ENCODE results near the gene POR.
"Not testable (repeated sequence)": the region's sequence is repeated elsewhere in the genome, so short reads cannot be mapped to it uniquely, and the experiment has no call there.

POR gene

GRCh38 chr7:75887669-75888369 is 27.1 kb upstream of the POR start:
- no peak for DNase-seq

DNA sequence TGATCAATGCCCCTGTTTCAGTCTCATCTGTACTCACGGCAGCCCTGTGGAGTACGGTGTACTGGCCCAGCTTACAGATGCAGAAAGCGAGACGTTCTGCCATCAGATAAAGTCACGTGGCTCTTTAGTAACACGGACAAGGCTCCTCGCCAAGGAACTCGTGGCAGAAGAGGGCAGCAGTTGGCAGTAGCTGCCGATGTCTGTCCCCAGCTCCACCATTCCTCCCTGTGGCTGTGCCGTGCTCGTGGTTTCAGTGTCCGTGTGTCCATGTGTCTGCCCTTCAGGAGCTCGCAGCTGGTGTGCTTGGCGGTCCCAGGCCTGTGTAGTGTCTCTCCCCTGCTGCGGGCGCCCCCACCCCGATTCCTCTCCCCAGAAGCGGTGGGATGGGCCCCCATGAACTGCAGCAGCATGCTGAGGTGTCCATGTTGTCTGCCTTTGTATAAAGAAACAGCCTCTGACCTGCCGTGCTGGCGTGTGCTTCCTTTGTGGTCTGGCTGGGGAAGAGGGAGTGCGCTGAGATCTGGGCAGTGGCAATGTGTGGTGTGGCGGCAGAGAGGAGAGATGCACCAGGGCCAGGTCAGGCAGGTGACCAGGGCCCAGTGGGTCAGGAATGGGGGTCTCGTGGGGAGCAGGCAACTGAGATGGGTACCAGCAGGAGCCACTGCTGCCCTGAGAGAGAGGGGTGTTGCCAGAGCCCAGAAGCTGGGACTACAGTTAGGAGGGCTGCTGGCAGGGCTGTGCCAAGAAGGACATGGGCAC is 26.3 kb upstream of the POR start:
- no peak for DNase-seq

- DNase-seq, result no peak
Observed at GRCh38 chr7:75889223-75889825, 25.6 kb upstream of the POR start.

GRCh38 chr7:75889826-75890225 is 25.1 kb upstream of the POR start:
- no peak for DNase-seq

DNA sequence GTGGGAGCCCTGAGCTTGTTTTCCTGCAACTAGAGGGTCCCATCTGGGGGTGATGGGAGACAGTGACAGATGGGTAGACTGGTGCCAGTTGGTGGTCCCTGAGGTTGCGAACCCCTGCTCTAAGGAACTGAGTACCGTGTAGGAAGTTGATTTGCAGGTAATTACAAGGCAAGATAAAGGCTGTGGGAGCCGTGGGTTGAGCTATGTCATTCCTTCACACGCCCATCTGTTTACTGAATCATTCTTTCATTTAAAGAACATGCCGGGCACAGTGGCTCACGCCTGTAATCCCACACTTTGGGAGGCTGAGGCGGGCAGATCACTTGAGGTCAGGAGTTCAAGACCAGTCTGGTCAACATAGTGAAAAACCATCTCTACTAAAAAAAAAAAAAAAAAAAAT is 23.7 kb upstream of the POR start:
- DNase-seq, result not testable (repeated sequence)

DNA sequence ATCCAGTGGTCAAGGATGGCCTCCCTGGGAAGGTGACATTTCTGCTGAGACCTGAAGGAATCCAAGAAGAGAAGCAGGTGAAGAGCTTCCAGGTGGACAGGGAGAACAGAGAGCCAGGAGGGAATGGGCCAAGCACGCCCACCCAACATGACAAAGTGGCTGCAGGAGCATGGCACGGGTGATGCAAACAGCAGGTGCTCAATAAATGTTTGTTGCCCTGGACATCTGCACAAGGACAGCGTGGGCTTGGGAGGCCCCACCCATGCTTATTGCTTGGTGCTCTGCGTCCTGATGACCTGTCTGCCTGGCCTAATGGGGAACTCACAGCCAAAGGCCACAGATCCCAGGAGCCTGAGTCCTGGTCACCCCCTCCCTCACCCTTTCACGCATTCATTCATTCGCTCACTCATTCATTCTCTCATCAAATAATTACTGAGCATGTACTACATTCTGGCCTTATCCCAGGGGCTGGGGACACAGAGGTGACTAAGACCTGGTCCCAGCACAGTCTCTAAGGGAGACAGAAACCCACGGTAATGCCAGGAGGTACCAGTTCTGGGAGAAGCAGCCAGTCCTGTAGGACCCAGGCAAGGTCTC is 23.0 kb upstream of the POR start:
- DNase-seq, result no peak

- no peak for DNase-seq
Observed at GRCh38 chr7:75892634-75893272, 22.2 kb upstream of the POR start.

GRCh38 chr7:75896803-75897327 is 18.1 kb upstream of the POR start:
- no peak for DNase-seq

GRCh38 chr7:75900617-75901315 is 14.2 kb upstream of the POR start:
- DNase-seq, result no peak

DNA sequence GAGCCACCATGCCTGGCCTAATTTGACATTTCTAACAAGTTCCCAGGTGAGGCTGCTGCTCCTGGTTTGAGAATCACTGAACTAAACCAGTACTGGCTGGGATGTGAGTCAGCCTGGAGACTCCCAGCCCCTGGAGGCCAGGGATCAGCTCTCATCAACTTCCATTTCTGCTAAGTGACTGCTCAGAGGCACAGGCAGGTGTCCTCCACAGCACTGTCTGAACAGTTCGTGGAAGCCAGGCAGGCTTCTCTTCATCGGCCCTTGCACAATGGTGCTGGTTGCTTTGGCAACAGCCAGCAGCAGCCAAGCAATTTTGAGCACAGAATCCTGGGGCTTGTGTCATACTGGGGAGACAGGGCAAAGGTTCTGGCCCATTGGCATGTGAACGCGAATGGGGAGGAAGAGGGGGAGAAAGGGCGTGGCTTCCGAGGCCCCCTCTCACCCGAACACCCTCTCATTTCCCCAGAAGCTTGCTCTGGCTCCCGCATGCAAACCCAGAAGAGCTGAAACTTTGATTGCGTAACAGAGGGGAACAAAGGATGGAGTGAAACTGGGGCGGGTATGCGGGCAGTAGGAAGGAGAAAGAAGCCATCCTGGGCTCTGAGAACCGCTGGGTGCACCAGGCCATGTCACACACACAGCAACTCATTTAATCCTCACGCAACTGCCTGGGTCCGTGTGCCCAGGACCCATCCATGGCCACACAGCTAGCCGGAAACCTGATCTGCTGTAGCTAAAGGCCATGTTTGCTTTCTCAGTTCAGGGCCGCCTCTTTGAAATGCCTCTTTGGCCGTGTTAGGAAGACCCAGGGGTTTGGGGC is 9.0 kb upstream of the POR start:
- peak; percentile 53 for DNase-seq

DNA sequence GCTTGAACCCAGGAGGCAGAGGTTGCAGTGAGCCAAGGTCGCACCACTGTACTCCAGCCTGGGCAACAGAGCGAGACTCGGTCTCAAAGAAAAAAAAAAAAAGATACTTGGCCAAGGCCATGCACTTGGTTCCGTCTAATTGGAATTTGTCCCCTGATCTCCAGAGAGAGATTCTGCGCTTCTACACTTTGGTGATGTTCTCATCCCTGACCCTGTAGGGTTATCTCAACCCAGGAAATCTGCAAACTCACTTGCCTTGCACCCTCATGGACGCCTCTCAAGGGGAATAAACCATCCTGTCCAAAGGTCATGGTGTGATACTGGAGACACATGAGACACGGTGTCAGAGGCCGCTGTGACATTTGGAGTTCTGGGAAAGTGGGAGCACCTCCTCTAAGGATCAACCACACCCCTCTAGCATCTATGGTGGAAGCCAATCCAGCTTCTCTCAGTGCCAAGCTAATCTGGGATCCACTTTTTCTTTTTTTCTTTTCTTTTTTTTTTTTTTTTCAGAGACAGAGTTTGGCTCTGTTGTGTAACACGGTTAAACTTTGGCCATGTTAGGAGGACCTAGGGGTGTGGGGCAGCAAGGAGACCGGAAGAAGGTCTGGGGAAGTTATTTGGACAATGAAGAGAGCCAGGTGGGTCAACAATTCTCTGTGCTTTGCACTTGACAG is 7.8 kb upstream of the POR start:
- DNase-seq, result no peak

DNA sequence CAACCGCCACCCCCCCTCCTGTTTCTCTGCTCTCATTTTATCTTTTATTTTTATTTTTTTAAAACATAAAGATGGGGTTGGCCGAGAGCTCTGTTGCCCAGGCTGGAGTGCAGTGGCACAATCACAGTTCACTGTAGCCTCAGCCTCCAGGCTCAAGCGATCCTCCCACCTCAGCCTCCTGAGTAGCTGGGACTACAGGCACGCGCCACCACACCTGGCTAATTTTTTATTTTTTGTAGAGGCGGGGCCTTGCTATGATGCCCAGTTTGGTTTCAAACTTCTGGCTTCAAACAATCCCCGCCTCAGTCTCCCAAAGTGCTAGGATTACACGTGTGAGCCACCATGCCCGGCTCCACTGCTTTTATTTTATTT is 7.3 kb upstream of the POR start:
- DNase-seq, result not testable (repeated sequence)

- no peak for DNase-seq
Observed at GRCh38 chr7:75909521-75910132, 5.3 kb upstream of the POR start.

- not testable (repeated sequence) for DNase-seq
Observed at GRCh38 chr7:75911186-75911585, 3.8 kb upstream of the POR start.

GRCh38 chr7:75913437-75913836 is 1.5 kb upstream of the POR start:
- no peak for DNase-seq

DNA sequence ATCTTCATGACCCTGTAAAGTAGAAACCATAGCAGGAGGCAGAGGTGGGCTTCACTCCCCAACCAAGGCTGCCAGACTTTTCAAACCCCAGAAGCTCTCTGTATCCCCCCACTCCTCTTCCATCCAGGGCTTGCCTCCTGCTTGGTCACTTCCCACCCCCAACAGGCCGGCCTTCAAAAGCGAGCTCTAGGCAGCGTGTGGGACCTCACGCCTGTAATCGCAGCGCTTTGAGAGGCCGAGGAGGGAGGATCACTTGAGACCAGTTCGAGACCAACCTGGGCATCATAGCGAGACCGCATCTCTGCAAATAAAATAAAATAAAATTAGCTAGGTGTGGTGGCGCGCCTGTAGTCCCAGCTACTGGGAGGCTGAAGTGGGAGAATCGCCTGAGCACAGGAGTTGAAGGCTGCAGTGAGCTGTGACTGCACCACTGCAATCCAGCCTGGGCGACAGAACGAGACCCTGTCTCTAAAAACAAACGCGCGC is 743 bp upstream of the POR start:
- DNase-seq, result no peak

DNA sequence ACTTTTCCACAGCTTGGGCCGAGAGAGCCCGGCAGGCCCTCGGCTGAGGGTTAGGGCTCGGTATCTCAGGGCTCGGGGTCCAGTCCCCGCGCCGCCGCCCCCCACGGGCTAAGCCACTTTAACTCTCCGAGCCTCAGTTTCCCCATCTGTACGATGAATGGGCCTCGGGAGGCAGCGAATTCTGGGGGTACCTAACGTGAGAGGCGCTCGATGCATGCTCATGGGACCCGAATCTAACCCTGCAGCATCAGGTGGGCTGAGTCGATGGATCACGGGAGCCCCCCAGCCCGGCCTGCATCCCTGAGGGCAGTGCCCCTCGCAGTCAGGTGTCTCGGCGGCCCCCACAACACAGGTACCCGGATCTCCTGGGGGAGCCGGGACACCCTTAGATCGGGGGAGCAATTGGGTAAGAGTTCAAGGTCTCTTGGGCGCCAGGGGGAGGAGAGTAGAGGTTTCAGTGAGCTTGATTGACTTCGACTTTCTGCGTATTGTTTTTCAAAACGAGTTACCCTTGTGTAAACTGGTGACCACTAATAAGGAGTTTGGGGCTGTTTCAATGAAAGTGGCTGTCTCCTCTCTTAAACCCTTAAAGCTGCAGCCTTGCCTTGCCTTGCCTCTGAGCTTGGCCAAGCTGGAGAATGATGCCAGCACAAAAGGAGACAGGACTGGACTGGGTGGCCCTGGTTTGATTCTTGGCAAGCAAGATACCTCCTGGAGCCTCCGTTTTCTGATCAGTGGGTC is 631 bp downstream of the POR start:
- DNase-seq, result peak; percentile 16

GRCh38 chr7:75916259-75916658 is 1.3 kb downstream of the POR start:
- DNase-seq, result no peak
